MM.1S (cell line): ENCODE data around the gene PSMG3.

Experiments used
- EZH2 ChIP-seq: fragments of 300-600 bp; sonication (generic); optimal IDR thresholded peaks from 2 replicates; pipeline ENCODE3; 2017; ENCODE audit warnings: low read depth, mild to moderate bottlenecking, antibody characterized with exemption, low read length, mixed read lengths
- EZH2phosphoT487 ChIP-seq: fragments of 300-600 bp; sonication (generic); IDR thresholded peaks from 2 replicates; pipeline ENCODE4 v1.6.1; 2018; ENCODE audit warnings: antibody characterized with exemption, low read length
- TF ChIP-seq, protein P1 (sequence below): fragments of 300-600 bp; sonication (generic); IDR thresholded peaks from 2 replicates; pipeline ENCODE4 v1.5.1; 2016; ENCODE audit warnings: antibody characterized with exemption, low read length, mixed read lengths

DNA sequence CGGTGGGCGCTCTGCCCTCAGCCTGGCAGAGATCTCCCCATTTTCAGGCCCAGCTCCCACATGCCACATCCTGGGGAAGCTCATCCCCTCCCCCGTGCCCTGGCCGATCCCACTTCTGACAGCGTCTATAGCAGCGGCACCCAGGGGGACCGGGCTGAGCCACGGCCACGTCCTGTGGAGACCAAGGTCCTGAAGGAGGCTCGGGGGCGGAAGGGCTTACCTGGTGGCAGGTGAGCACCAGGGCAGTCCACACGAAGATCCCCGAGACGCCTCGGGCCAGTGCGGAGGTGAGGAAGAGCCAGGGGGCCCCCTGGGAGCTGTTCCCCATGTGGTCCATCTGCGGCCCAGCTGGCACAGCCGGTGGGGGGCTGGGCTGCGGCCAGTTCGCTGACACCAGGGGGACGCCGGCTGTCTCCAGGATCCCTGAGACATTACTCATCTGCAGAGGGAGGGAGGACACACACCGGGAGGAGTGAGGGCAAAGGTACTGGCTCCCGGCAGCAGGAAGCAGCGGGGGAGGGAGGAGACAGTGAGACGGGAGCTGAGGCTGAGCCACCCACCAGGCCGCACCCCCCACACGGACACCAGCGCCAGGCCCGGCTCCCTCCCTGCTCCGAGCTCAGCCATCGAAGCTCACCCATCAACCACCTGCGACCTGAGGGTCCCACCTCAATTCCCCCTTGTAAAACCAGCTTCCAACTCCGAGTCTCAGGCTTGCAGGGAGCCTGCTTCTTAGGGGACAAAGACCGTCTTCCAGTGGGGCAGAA, 14.6 kb downstream of the PSMG3 start:
- TF ChIP-seq, protein P1, sequence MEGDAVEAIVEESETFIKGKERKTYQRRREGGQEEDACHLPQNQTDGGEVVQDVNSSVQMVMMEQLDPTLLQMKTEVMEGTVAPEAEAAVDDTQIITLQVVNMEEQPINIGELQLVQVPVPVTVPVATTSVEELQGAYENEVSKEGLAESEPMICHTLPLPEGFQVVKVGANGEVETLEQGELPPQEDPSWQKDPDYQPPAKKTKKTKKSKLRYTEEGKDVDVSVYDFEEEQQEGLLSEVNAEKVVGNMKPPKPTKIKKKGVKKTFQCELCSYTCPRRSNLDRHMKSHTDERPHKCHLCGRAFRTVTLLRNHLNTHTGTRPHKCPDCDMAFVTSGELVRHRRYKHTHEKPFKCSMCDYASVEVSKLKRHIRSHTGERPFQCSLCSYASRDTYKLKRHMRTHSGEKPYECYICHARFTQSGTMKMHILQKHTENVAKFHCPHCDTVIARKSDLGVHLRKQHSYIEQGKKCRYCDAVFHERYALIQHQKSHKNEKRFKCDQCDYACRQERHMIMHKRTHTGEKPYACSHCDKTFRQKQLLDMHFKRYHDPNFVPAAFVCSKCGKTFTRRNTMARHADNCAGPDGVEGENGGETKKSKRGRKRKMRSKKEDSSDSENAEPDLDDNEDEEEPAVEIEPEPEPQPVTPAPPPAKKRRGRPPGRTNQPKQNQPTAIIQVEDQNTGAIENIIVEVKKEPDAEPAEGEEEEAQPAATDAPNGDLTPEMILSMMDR, result no peak
- no peak for TF ChIP-seq EZH2
- TF ChIP-seq EZH2phosphoT487, result no peak
